NAMALWA (cell line): ENCODE data around the gene HOXA9.

Experiments
- DNase-seq: peaks from one replicate; pipeline ENCODE4 v3.0.0-alpha.2; 2015; ENCODE audit warnings: low spot score

Gene HOXA9

DNA sequence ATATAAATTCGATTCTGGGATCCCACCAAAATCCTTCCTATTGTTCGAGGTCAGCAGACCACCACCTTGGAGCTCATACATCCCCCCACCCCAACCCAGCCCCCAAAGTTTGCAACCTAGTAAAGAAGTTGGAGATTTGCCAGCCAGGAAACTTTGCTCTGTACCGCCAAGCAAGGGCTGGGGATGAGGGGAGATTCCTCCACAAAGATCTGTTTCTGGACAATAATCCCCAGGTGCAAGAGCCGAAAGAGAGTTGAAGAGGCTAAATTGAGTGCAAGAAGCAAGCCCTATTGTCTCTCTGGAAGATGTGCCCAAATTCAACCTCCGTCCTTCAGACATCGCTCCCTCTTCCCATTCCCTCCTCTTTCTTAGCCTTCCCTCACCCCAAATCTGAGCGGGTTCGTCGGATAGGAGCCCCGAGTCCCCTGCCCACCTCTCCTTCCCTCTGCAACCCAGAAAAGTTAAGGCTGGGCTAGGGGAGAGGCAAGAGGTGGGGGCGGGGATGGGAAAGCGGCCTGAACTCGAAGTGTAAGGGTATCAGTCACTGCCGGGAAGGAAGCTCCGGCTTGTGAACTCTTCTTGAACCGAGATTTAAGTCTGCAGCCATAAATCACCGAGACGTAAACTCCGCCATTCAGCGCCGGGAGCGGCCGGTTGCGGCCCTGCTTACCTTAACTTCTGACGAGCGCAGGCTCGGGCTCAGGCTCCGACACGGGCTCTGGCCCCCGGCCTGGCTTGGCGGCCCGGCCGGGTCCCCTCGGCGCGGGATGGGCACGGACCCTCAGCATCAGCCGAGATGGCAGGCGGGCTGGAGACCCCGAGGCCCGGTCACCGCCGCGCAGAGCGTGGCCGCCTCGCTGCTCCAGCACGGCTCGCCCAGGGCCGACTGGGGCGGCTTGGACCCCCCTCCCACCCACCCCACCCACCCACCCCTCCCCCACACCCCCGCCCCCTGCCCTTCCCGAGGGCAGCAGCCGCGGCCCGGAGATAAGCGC is 52.1 kb downstream of the HOXA9 start:
- DNase-seq: no peak
